Measurements from ENCODE around the gene DLX1. TPM values are rescaled to one million over a fixed set of nuclear protein-coding genes. Genes with fewer than 3 reads are reported as not detected.

Gene DLX1
- total and polyA plus RNA-seq, 2 experiments from 2014 or later, result not detected

DNA sequence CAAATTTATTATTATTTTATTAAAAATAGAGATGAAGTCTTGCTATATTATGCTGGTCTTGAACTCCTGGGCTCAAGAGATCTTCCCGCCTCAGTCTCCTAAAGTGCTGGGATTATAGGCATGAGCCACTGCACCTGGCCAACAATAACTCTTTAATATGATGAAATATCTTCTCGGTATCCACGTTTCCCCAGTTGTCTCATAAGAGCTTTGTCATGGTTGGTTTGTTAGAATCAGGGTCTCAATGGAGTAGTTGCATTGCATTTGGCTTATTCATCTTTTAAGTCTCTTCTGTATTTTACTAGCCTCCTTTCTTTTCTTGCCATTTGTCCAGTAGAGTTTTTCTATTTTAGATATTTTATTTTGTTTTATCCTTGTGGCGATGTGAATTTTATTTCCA, 50.1 kb downstream of the DLX1 start (continued):
- TF ChIP-seq, protein P1, sequence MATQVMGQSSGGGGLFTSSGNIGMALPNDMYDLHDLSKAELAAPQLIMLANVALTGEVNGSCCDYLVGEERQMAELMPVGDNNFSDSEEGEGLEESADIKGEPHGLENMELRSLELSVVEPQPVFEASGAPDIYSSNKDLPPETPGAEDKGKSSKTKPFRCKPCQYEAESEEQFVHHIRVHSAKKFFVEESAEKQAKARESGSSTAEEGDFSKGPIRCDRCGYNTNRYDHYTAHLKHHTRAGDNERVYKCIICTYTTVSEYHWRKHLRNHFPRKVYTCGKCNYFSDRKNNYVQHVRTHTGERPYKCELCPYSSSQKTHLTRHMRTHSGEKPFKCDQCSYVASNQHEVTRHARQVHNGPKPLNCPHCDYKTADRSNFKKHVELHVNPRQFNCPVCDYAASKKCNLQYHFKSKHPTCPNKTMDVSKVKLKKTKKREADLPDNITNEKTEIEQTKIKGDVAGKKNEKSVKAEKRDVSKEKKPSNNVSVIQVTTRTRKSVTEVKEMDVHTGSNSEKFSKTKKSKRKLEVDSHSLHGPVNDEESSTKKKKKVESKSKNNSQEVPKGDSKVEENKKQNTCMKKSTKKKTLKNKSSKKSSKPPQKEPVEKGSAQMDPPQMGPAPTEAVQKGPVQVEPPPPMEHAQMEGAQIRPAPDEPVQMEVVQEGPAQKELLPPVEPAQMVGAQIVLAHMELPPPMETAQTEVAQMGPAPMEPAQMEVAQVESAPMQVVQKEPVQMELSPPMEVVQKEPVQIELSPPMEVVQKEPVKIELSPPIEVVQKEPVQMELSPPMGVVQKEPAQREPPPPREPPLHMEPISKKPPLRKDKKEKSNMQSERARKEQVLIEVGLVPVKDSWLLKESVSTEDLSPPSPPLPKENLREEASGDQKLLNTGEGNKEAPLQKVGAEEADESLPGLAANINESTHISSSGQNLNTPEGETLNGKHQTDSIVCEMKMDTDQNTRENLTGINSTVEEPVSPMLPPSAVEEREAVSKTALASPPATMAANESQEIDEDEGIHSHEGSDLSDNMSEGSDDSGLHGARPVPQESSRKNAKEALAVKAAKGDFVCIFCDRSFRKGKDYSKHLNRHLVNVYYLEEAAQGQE (IDR thresholded peaks at IDR 0.05; ENCODE audit: unreplicated experiment), result no peak
- TF ChIP-seq EZH2phosphoT487 (IDR thresholded peaks at IDR 0.05; ENCODE audit: unreplicated experiment), result no peak
- no peak for TF ChIP-seq ZNF331 (CRISPR knock-in tag; IDR thresholded peaks at IDR 0.05; ENCODE audit: low read depth)

DNA sequence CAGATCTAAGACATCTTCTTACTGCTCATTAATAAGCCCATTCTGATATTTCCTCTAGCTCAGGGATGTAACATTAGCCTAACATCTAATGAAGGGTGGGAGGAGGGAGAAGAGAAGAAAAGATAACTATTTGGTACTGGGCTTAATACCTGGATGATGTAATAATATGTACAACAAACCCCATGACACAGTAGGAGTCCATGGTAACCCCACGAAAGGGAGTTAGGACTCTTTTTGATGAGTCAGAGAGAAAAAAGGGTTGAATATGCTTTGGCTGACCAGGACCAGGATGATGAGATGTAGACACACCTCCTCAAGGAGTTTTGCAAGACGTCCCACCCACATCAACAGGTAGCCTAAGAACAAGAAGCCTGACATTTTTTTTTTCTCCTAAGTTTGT, 51.8 kb downstream of the DLX1 start:
- no peak for ATAC-seq
- Histone ChIP-seq H3F3A (replicated peaks; ENCODE audit: low read depth) (no peaks in the 10 kb centered on the region), H2AFZ (no peak overlapping the region)
- TF ChIP-seq, protein P2, sequence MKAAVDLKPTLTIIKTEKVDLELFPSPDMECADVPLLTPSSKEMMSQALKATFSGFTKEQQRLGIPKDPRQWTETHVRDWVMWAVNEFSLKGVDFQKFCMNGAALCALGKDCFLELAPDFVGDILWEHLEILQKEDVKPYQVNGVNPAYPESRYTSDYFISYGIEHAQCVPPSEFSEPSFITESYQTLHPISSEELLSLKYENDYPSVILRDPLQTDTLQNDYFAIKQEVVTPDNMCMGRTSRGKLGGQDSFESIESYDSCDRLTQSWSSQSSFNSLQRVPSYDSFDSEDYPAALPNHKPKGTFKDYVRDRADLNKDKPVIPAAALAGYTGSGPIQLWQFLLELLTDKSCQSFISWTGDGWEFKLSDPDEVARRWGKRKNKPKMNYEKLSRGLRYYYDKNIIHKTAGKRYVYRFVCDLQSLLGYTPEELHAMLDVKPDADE (IDR thresholded peaks at IDR 0.05), result no peak
- no peak for TF ChIP-seq EZH2phosphoT487 (IDR thresholded peaks at IDR 0.05; ENCODE audit: unreplicated experiment)
- no peak for TF ChIP-seq CREB1 (CRISPR knock-in tag; IDR thresholded peaks at IDR 0.05; ENCODE audit: low read depth)
- TF ChIP-seq ZNF331 (CRISPR knock-in tag; IDR thresholded peaks at IDR 0.05; ENCODE audit: low read depth), result no peak
- no peak for TF ChIP-seq NANOG (IDR thresholded peaks at IDR 0.05; ENCODE audit: borderline replicate concordance)
- no peak for TF ChIP-seq EZH2 (IDR thresholded peaks at IDR 0.05; ENCODE audit: low read depth, unreplicated experiment)
- TF ChIP-seq POLR2AphosphoS5 (IDR thresholded peaks at IDR 0.05; ENCODE audit: low read depth), result no peak
- TF ChIP-seq JUNB (IDR thresholded peaks at IDR 0.05; ENCODE audit: unreplicated experiment), result no peak
- TF ChIP-seq, protein P3, sequence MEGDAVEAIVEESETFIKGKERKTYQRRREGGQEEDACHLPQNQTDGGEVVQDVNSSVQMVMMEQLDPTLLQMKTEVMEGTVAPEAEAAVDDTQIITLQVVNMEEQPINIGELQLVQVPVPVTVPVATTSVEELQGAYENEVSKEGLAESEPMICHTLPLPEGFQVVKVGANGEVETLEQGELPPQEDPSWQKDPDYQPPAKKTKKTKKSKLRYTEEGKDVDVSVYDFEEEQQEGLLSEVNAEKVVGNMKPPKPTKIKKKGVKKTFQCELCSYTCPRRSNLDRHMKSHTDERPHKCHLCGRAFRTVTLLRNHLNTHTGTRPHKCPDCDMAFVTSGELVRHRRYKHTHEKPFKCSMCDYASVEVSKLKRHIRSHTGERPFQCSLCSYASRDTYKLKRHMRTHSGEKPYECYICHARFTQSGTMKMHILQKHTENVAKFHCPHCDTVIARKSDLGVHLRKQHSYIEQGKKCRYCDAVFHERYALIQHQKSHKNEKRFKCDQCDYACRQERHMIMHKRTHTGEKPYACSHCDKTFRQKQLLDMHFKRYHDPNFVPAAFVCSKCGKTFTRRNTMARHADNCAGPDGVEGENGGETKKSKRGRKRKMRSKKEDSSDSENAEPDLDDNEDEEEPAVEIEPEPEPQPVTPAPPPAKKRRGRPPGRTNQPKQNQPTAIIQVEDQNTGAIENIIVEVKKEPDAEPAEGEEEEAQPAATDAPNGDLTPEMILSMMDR (conservative IDR thresholded peaks at IDR 0.05; ENCODE audit: low read depth in 2 of 2), result no peak
- TF ChIP-seq, protein P4, sequence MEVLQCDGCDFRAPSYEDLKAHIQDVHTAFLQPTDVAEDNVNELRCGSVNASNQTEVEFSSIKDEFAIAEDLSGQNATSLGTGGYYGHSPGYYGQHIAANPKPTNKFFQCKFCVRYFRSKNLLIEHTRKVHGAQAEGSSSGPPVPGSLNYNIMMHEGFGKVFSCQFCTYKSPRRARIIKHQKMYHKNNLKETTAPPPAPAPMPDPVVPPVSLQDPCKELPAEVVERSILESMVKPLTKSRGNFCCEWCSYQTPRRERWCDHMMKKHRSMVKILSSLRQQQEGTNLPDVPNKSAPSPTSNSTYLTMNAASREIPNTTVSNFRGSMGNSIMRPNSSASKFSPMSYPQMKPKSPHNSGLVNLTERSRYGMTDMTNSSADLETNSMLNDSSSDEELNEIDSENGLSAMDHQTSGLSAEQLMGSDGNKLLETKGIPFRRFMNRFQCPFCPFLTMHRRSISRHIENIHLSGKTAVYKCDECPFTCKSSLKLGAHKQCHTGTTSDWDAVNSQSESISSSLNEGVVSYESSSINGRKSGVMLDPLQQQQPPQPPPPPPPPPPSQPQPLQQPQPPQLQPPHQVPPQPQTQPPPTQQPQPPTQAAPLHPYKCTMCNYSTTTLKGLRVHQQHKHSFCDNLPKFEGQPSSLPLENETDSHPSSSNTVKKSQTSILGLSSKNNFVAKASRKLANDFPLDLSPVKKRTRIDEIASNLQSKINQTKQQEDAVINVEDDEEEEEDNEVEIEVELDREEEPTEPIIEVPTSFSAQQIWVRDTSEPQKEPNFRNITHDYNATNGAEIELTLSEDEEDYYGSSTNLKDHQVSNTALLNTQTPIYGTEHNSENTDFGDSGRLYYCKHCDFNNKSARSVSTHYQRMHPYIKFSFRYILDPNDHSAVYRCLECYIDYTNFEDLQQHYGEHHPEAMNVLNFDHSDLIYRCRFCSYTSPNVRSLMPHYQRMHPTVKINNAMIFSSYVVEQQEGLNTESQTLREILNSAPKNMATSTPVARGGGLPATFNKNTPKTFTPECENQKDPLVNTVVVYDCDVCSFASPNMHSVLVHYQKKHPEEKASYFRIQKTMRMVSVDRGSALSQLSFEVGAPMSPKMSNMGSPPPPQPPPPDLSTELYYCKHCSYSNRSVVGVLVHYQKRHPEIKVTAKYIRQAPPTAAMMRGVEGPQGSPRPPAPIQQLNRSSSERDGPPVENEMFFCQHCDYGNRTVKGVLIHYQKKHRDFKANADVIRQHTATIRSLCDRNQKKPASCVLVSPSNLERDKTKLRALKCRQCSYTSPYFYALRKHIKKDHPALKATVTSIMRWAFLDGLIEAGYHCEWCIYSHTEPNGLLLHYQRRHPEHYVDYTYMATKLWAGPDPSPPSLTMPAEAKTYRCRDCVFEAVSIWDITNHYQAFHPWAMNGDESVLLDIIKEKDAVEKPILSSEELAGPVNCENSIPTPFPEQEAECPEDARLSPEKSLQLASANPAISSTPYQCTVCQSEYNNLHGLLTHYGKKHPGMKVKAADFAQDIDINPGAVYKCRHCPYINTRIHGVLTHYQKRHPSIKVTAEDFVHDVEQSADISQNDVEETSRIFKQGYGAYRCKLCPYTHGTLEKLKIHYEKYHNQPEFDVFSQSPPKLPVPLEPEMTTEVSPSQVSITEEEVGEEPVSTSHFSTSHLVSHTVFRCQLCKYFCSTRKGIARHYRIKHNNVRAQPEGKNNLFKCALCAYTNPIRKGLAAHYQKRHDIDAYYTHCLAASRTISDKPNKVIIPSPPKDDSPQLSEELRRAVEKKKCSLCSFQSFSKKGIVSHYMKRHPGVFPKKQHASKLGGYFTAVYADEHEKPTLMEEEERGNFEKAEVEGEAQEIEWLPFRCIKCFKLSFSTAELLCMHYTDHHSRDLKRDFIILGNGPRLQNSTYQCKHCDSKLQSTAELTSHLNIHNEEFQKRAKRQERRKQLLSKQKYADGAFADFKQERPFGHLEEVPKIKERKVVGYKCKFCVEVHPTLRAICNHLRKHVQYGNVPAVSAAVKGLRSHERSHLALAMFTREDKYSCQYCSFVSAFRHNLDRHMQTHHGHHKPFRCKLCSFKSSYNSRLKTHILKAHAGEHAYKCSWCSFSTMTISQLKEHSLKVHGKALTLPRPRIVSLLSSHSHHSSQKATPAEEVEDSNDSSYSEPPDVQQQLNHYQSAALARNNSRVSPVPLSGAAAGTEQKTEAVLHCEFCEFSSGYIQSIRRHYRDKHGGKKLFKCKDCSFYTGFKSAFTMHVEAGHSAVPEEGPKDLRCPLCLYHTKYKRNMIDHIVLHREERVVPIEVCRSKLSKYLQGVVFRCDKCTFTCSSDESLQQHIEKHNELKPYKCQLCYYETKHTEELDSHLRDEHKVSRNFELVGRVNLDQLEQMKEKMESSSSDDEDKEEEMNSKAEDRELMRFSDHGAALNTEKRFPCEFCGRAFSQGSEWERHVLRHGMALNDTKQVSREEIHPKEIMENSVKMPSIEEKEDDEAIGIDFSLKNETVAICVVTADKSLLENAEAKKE (CRISPR knock-in tag; IDR thresholded peaks at IDR 0.05), result no peak

More for the DNA sequence above, 51.8 kb downstream of the DLX1 start:
- Histone ChIP-seq H3K79me2 (replicated peaks; ENCODE audit: insufficient read depth) (no peaks in the 10 kb centered on the region), H3K27ac (ENCODE audit: low read depth) (no peak overlapping the region), H3K4me2 (no peak overlapping the region), H3K9me2 (ENCODE audit: insufficient read depth) (no peaks in the 10 kb centered on the region), H3K4me3 (no peak overlapping the region), H3K36me3 (ENCODE audit: insufficient read depth) (no peaks in the 10 kb centered on the region; the same call in 1 of the 2 replicates), H3K4me1 (ENCODE audit: insufficient read depth) (peaks cover 25% of the 10 kb centered on the region), H3K27me3 (ENCODE audit: insufficient read depth) (peaks cover 19% of the 10 kb centered on the region), H4K20me1 (replicated peaks; ENCODE audit: insufficient read depth) (no peaks in the 10 kb centered on the region)
- Mint-ChIP-seq H3K9me3 (0 out of 3 replicates have a peak, but pooled peaks cover 2% of the 10 kb centered on the region), H3K4me3 (no peak overlapping the region), H3K36me3 (ENCODE audit: low read depth) (peaks cover 3% of the 10 kb centered on the region; the same call in 2 of the 3 replicates), H3K4me1 (peaks cover 18% of the 10 kb centered on the region), H3K27ac (no peak overlapping the region), H3K27me3 (ENCODE audit: insufficient read depth, low read depth, poor library complexity) (peaks cover 15% of the 10 kb centered on the region)
- DNase-seq (ENCODE audit: low spot score), result no peak

Data from GM23338 (cell line).